Loucy (cell line): ENCODE results near the gene ADAMTS2.

Experiments used
- H2AFZ ChIP-seq: fragments of 200-600 bp; sonication (generic); 2 replicates; pipeline ENCODE4 v1.6.0; 2016; ENCODE audit warnings: antibody characterized with exemption, mild to moderate bottlenecking, low read length, moderate library complexity
- H3F3A ChIP-seq: fragments of 200-600 bp; 2 replicates; pipeline ENCODE4 v1.6.0; 2016; ENCODE audit warnings: antibody characterized with exemption, low read depth, mild to moderate bottlenecking
- H3K27me3 ChIP-seq: fragments of 200-600 bp; sonication (generic); 2 replicates; pipeline ENCODE4 v1.6.1; 2014; ENCODE audit warnings: low read length, mild to moderate bottlenecking; ENCODE audit not compliant: insufficient read depth, poor library complexity, severe bottlenecking
- H3K36me3 ChIP-seq: fragments of 200-600 bp; sonication (generic); 2 replicates; pipeline ENCODE4 v1.6.1; 2016; ENCODE audit warnings: low read length; ENCODE audit not compliant: insufficient read depth
- H3K4me1 ChIP-seq: fragments of 200-600 bp; sonication (generic); 2 replicates; pipeline ENCODE4 v1.5.1; 2014; ENCODE audit warnings: low read length, mild to moderate bottlenecking; ENCODE audit not compliant: insufficient read depth, poor library complexity, severe bottlenecking
- H3K4me2 ChIP-seq: fragments of 200-600 bp; sonication (generic); 2 replicates; pipeline ENCODE4 v1.6.0; 2014; ENCODE audit warnings: antibody characterized with exemption, low read length, low read depth, mild to moderate bottlenecking; ENCODE audit not compliant: poor library complexity, severe bottlenecking
- H3K4me3 ChIP-seq: fragments of 200-600 bp; sonication (generic); 2 replicates; pipeline ENCODE4 v1.5.1; 2014; ENCODE audit warnings: low read length, mild to moderate bottlenecking, mixed read lengths; ENCODE audit not compliant: poor library complexity, severe bottlenecking
- H3K79me2 ChIP-seq: fragments of 200-600 bp; sonication (generic); 2 replicates; pipeline ENCODE4 v1.6.1; 2014; ENCODE audit warnings: low read length; ENCODE audit not compliant: insufficient read depth
- H3K9ac ChIP-seq: fragments of 200-600 bp; sonication (generic); 2 replicates; pipeline ENCODE4 v1.6.0; 2014; ENCODE audit warnings: mild to moderate bottlenecking, low read depth, low read length, moderate library complexity; ENCODE audit not compliant: poor library complexity, severe bottlenecking
- H3K9me2 ChIP-seq: fragments of 200-600 bp; sonication (generic); replicated peaks from 2 replicates; pipeline ENCODE4 v1.6.1; 2016; ENCODE audit warnings: low read depth, low read length, mixed read lengths
- H3K9me3 ChIP-seq: fragments of 200-600 bp; sonication (generic); 2 replicates; pipeline ENCODE4 v1.6.1; 2014; ENCODE audit warnings: mild to moderate bottlenecking, antibody characterized with exemption, low read length, low read depth; ENCODE audit not compliant: insufficient read depth
- H4K20me1 ChIP-seq: fragments of 200-600 bp; sonication (generic); 2 replicates; pipeline ENCODE4 v1.6.0; 2014; ENCODE audit warnings: antibody characterized with exemption, low read length, mild to moderate bottlenecking; ENCODE audit not compliant: insufficient read depth, poor library complexity, severe bottlenecking
- EZH2phosphoT487 ChIP-seq: fragments of 200-600 bp; IDR thresholded peaks from 2 replicates; pipeline ENCODE4 v1.6.1; 2018; ENCODE audit warnings: antibody characterized with exemption, mild to moderate bottlenecking, moderate library complexity, borderline replicate concordance
- TF ChIP-seq, protein P1 (sequence below): fragments of 200-600 bp; sonication (generic); conservative IDR thresholded peaks from 2 replicates; pipeline ENCODE4 v1.5.1; 2014; ENCODE audit warnings: mild to moderate bottlenecking, antibody characterized with exemption, low read length

ADAMTS2 gene

DNA sequence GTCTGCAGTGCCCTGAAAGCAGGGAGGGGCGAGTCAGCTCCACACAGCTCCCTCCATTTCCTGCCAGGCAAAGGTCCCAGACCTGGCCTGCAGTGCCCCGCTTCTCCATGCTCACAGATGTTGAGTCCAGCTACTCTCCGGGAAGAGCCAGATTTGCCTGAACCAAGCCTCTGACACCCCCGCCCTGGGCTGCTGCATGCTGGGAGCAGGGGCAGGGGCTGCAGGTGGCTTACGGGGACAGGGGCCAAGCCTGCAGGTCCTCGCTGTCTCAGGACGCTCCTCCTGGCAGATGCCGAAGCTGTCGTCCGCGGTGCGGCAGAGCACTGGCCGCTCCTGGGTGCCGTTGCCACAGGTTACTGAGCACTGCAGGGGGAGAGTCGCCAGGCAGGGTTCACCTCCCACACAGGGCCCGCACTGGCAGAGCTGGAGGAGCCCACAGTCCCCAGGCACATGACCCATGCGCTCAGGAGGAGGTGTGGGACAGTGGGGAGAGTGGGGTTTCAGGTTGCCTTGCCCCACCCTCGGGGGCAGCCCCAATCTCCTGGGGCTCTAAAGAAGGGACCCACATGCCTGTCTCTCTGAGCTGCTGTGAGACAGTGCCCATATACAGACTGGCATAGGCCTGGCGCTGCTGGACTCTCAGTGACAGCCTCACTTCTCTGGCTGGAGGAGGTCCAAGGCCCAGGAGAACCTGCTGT, 222.7 kb downstream of the ADAMTS2 start:
- Histone ChIP-seq H3K9me3 (no peaks in the 10 kb centered on the region), H4K20me1 (no peaks in the 10 kb centered on the region), H3K9ac (no peak overlapping the region), H3K4me3 (no peak overlapping the region), H3K9me2 (no peaks in the 10 kb centered on the region), H3K79me2 (no peaks in the 10 kb centered on the region), H3F3A (no peaks in the 10 kb centered on the region), H2AFZ (no peak overlapping the region), H3K27me3 (no peaks in the 10 kb centered on the region), H3K4me1 (no peaks in the 10 kb centered on the region), H3K4me2 (no peak overlapping the region), H3K36me3 (no peaks in the 10 kb centered on the region)
- TF ChIP-seq, protein P1, sequence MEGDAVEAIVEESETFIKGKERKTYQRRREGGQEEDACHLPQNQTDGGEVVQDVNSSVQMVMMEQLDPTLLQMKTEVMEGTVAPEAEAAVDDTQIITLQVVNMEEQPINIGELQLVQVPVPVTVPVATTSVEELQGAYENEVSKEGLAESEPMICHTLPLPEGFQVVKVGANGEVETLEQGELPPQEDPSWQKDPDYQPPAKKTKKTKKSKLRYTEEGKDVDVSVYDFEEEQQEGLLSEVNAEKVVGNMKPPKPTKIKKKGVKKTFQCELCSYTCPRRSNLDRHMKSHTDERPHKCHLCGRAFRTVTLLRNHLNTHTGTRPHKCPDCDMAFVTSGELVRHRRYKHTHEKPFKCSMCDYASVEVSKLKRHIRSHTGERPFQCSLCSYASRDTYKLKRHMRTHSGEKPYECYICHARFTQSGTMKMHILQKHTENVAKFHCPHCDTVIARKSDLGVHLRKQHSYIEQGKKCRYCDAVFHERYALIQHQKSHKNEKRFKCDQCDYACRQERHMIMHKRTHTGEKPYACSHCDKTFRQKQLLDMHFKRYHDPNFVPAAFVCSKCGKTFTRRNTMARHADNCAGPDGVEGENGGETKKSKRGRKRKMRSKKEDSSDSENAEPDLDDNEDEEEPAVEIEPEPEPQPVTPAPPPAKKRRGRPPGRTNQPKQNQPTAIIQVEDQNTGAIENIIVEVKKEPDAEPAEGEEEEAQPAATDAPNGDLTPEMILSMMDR = no peak
- no peak for TF ChIP-seq EZH2phosphoT487

DNA sequence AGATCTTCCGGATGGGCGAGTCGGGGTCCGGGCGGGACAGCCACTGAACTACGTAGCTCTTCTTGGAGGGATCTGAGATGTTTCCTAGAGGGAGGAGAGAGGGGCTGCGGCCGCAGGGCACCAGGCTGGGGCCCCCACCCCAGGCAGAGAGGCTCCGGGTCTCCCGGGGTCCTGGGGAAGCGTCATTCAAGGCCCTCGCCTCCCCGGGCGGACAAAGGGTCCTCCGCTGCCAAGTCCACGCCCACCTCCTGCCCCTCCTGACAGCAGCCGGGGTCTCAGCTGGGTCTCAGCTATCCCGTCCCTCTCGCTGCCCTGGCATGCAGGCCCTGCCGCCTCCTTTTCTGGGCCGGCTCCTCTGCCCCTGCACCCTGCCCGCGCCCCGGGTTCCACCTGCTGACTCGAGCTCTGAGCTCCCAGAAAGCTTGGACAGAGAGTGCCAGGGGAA, 223.6 kb downstream of the ADAMTS2 start:
- no peaks in the 10 kb centered on the region for H3K9me3 ChIP-seq
- H3K9ac ChIP-seq = no peak overlapping the region
- H3K4me1 ChIP-seq = no peaks in the 10 kb centered on the region
- H3K27me3 ChIP-seq = no peaks in the 10 kb centered on the region
- no peaks in the 10 kb centered on the region for H3F3A ChIP-seq
- H2AFZ ChIP-seq = no peak overlapping the region
- H3K79me2 ChIP-seq = no peaks in the 10 kb centered on the region
- H3K4me2 ChIP-seq = no peak overlapping the region
- H3K36me3 ChIP-seq = no peaks in the 10 kb centered on the region
- H3K4me3 ChIP-seq = no peak overlapping the region
- no peaks in the 10 kb centered on the region for H3K9me2 ChIP-seq
- H4K20me1 ChIP-seq = no peaks in the 10 kb centered on the region
- TF ChIP-seq, protein P1 = no peak
- TF ChIP-seq EZH2phosphoT487 = no peak

DNA sequence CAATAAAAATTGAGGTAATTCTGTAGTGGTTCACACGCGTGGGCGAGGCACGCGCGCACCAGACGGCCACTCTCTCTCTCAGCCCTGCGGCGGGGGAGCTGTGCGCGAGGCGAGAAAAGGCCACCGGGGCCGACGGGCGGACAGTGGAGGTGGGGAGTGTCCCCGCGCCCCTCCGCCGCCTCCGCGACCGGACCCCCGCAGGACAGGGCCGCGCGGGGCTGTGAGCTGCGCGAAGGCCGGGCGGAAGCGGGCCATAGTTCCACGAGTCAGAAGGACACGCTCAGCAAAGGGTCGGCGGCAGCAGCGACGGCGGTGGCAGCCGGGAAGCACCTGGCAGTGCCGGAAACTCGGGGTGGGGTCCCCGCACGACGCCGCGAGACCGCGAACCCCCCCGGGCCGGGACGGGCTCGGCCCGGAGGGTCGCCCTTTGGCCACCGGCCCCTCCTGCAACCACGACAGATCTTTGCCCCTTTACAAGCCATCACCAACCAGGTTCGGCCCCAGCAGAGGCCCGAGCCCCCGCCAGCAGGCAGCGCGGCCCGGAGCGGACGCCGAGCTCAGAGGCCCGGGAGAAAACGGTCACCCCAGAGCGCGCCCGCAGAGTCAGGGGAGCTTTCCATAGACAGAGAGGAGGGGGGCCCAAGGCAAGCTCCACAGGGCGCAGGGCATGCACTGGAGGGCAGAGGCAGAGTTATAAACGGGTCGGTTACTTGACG, 224.2 kb downstream of the ADAMTS2 start:
- Histone ChIP-seq H3K27me3 (no peaks in the 10 kb centered on the region), H4K20me1 (no peaks in the 10 kb centered on the region), H3K4me3 (no peak overlapping the region), H2AFZ (no peak overlapping the region), H3K4me2 (no peak overlapping the region), H3K9me2 (no peaks in the 10 kb centered on the region), H3K36me3 (no peaks in the 10 kb centered on the region), H3K4me1 (no peaks in the 10 kb centered on the region), H3F3A (no peaks in the 10 kb centered on the region), H3K79me2 (no peaks in the 10 kb centered on the region), H3K9ac (no peak overlapping the region), H3K9me3 (no peaks in the 10 kb centered on the region)
- TF ChIP-seq EZH2phosphoT487 = no peak
- TF ChIP-seq, protein P1 = no peak
